ENCODE data around the gene SLC2A6. TPM values are rescaled to one million over a fixed set of nuclear protein-coding genes. Genes with fewer than 3 reads are reported as not detected.
A peak's percentile ranks its signal among the peaks of the same experiment; 100 is the strongest.

SLC2A6 gene
- total and polyA plus RNA-seq, 5 donors: 1.7 to 4.0 (median 3.6) TPM

DNA sequence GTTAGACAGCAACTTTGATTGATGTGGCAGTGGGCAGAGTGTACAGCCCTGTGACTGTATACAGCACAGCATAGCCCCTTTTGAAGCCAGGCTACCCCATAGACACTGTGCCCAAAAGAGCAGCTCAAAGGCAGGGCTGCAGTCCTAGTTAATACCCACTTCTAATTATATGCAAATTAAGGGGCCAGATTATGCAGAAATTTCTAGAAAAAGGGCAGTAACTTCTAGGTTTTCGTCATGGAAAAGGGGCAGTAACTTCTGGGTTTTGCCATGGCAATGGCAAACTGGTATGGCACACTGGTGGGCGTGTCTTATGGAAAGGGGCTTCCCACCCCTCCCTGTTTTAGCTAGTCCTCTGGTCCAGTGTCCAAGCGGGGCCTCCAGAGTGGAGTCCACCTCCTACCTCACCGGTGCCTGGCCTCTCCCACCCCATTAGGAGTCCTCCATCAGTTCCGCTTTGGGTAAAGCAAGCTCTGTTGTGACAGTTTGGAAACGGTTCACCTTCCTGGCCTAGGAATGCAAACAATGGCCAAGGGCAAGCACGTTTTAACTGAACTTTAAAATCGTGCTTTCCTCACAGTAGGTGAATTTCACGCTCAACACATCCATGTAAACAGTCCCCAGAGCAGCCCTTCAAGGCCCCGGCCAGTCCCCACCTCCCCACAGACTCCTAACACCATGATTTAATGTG is 51.1 kb downstream of the SLC2A6 start:
- intact Hi-C loops (cut with DNase I): no loop called here
- Histone ChIP-seq H3K9me3 (ENCODE audit: control insufficient read depth, low read length) (no peaks in the 10 kb centered on the region), H3K4me1 (ENCODE audit: control insufficient read depth, insufficient read depth, low read length) (no peaks in the 10 kb centered on the region), H3K4me3 (ENCODE audit: low read length) (no peak overlapping the region), H3K27me3 (ENCODE audit: control insufficient read depth, insufficient read depth) (no peaks in the 10 kb centered on the region), H3K27ac (ENCODE audit: low read length) (no peak overlapping the region)
- WGBS: 65% methylated on average over 10 of the region's 10 CpGs
- DNase-seq (no peak), ATAC-seq (no peak)

DNA sequence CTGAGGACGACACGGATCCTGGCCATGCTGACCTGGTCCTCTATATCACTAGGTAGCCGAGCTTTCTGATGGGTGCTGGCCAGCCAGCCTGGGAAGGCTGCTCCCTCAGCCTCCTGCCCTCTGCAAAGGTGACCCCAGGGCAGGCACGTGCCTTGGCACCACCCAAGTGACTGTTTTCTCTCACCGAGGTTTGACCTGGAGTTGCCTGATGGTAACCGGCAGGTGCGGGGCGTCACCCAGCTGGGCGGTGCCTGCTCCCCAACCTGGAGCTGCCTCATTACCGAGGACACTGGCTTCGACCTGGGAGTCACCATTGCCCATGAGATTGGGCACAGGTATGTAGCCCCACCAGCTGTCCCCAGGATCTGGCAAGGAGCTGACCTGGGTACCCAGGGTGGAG is 52.9 kb downstream of the SLC2A6 start:
- Histone ChIP-seq H3K9me3 (ENCODE audit: control insufficient read depth, low read length) (no peaks in the 10 kb centered on the region), H3K4me3 (ENCODE audit: low read length) (no peak overlapping the region), H3K4me1 (ENCODE audit: control insufficient read depth, insufficient read depth, low read length) (no peaks in the 10 kb centered on the region), H3K27ac (ENCODE audit: low read length) (no peak overlapping the region), H3K27me3 (ENCODE audit: control insufficient read depth, insufficient read depth) (no peaks in the 10 kb centered on the region)
- intact Hi-C loops (cut with DNase I): no loop called here
- ATAC-seq: no peak
- peak in 1 of 3 donors; percentile 16 for DNase-seq
- 91% methylated on average over 11 of the region's 11 CpGs for WGBS

DNA sequence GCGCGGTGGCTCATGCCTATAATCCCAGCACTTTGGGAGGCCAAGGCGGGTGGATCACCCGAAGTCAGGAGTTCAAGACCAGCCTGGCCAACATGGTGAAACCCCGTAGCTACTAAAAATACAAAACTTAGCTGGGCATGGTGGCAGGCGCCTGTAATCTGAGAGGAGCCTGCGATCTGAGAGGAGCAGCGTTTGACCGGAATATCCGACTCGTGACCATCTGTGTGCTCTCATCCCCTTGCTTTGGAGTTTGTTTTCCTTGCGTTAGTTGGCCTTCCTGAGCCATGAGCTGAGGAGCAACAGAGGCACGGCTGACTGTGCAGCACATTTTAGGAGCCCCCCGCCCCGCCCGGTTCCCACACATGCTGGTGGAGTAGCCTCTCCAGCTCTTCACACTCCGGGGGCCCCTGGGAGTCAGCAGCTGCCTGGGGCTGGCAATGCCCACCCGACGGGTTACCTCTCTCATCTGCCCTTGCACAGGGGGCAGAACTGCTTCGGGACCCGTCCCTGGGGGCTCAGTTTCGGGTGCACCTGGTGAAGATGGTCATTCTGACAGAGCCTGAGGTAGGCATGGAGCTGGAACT is 53.8 kb downstream of the SLC2A6 start:
- no peak overlapping the region for H3K4me3 ChIP-seq (ENCODE audit: low read length)
- ATAC-seq (no peak), DNase-seq (no peak)
- H3K27ac ChIP-seq (ENCODE audit: low read length): no peak overlapping the region
- 90% methylated on average over 22 of the region's 22 CpGs for WGBS
- no peaks in the 10 kb centered on the region for H3K4me1 ChIP-seq (ENCODE audit: control insufficient read depth, insufficient read depth, low read length)
- no peaks in the 10 kb centered on the region for H3K9me3 ChIP-seq (ENCODE audit: control insufficient read depth, low read length)
- H3K27me3 ChIP-seq (ENCODE audit: control insufficient read depth, insufficient read depth): no peaks in the 10 kb centered on the region
- intact Hi-C loops (cut with DNase I): no loop called here

DNA sequence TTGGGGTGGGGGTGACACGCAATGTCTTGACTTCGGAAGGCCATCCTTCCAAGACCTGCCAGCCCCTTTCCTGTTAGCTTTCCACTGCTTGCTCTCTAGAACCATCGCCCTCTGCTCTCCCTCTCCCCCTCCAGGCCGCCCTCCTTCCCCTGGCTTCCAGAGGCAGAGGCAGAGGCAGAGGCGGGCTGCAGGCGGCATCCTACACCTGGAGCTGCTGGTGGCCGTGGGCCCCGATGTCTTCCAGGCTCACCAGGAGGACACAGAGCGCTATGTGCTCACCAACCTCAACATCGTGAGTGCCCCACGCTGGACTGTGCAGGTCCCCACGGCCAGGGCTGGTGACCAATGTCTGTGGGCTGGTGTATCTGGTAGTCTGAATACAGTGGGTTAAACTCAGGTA is 54.7 kb downstream of the SLC2A6 start:
- DNase-seq: no peak
- intact Hi-C loops (cut with DNase I): no loop called here
- Histone ChIP-seq H3K4me3 (ENCODE audit: low read length) (no peak overlapping the region), H3K9me3 (ENCODE audit: control insufficient read depth, low read length) (no peaks in the 10 kb centered on the region), H3K4me1 (ENCODE audit: control insufficient read depth, insufficient read depth, low read length) (no peaks in the 10 kb centered on the region), H3K27me3 (ENCODE audit: control insufficient read depth, insufficient read depth) (no peaks in the 10 kb centered on the region), H3K27ac (ENCODE audit: low read length) (no peak overlapping the region)
- 93% methylated on average over 12 of the region's 12 CpGs for WGBS
- ATAC-seq: no peak

DNA sequence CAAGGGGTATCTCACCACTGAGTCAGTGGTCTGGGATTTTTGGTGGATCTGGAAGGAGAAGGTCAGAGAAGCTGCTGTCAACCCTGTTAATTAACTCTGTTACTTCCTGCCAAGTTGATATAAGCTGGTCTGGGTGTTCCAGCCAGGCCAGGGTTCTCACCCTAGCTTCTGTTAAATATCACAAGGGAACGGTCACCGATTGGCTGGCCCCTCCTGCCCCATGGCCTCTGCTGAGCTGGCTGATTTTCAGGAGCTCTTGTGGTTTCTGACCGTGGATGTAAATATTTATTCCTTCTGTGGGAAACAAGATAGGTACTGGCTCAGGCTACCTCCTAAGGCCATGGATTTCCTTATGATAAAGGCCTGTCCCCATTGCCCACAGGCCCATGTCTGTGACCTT is 55.7 kb downstream of the SLC2A6 start:
- intact Hi-C loops (cut with DNase I): no loop called here
- no peak for ATAC-seq
- 46% methylated on average over 3 of the region's 3 CpGs for WGBS
- no peaks in the 10 kb centered on the region for H3K9me3 ChIP-seq (ENCODE audit: control insufficient read depth, low read length)
- no peak overlapping the region for H3K27ac ChIP-seq (ENCODE audit: low read length)
- no peaks in the 10 kb centered on the region for H3K4me1 ChIP-seq (ENCODE audit: control insufficient read depth, insufficient read depth, low read length)
- no peaks in the 10 kb centered on the region for H3K27me3 ChIP-seq (ENCODE audit: control insufficient read depth, insufficient read depth)
- no peak overlapping the region for H3K4me3 ChIP-seq (ENCODE audit: low read length)
- peak in 1 of 3 donors; percentile 6 for DNase-seq

DNA sequence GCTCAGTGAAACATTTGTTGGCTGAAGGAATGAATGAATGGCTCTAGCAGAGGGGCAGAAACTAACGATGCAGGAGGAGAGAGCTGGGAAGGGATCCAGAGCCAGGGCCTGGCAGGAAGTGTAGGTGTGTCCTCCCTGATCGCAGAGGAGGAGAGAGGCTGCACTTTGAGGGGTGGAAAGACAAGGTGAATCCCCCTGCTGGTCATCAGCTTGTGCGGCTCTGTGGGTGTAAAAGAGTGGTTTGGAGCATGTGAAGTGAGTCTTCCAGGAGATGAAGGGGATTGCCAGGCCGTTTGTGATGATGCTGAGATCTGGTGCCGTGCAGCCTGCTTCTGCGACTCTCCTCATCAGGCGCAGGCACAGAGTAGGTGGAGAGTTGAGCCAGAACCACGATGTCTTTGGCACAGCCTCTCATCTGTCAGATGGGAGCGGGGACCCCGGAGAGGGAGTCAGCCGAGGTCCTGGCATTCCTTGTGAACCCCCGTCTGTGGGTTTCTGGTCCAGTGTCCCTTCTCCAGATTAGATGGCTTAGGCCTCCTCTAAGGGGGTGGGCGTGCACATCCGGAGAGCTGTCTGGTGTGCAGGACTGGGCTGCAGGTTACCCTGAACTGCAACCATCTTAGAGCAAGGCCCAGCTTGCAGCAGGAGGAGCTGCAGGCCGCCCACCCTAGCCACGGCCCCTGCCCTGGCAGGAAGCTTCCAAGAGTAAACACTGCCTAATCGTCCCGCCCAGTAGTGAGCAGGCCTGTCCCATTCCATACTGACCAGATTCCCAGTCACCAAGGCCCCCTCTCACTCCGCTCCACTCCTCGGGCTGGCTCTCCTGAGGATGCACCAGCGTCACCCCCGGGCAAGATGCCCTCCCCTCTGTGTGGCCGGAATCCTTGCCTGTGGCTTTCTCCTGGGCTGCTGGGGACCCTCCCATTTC is 57.0 kb downstream of the SLC2A6 start, which contains the start of gene ADAMTS13:
Gene ADAMTS13 (plus strand): TSS at position 753 of the 928 bp plus-strand sequence. CDS start 77 bp downstream, at position 830.
- Histone ChIP-seq H3K4me3 (ENCODE audit: low read length) (no peak within 1 kb of the TSS), H3K27me3 (ENCODE audit: control insufficient read depth, insufficient read depth) (no peaks in the 10 kb centered on the region), H3K27ac (ENCODE audit: low read length) (no peak within 1 kb of the TSS), H3K4me1 (ENCODE audit: control insufficient read depth, insufficient read depth, low read length) (no peaks in the 10 kb centered on the region), H3K9me3 (ENCODE audit: control insufficient read depth, low read length) (no peaks in the 10 kb centered on the region)
- WGBS: 52% methylated on average over 23 of the region's 23 CpGs
- intact Hi-C loops (cut with DNase I): no loop called here
- DNase-seq (peak in 1 of 3 donors; percentile 13), ATAC-seq (no peak)

Other genes starting within 250 kb of the SLC2A6 start
- gene ABO, start 203.9 kb downstream of the SLC2A6 start, total RNA-seq: 1 to 10 TPM in 3 of 4 donors, under 1 TPM in 1; 0.66 to 2.0 (median 1.6) TPM
- gene ABO, start 203.9 kb downstream of the SLC2A6 start, polyA plus RNA-seq: 1.0 TPM
- 10 to 100 TPM; 10.9 to 13.2 (median 11.9) TPM for gene SURF6, start 142.9 kb downstream of the SLC2A6 start, total RNA-seq
- gene SURF6, start 142.9 kb downstream of the SLC2A6 start, polyA plus RNA-seq: 13.9 TPM
- 10 to 100 TPM; 19.0 to 22.7 (median 20.6) TPM for gene MED22, start 131.0 kb downstream of the SLC2A6 start, total RNA-seq
- gene MED22, start 131.0 kb downstream of the SLC2A6 start, polyA plus RNA-seq: 15.2 TPM
- gene RPL7A, start 130.9 kb downstream of the SLC2A6 start, total RNA-seq: 1,000 to 10,000 TPM in 3 of 4 donors, 100 to 1,000 TPM in 1; 973 to 1,213 (median 1,047) TPM
- gene RPL7A, start 130.9 kb downstream of the SLC2A6 start, polyA plus RNA-seq: 1,455 TPM
- 10 to 100 TPM; 34.0 to 54.4 (median 43.1) TPM for gene SURF1, start 122.6 kb downstream of the SLC2A6 start, total RNA-seq
- gene SURF1, start 122.6 kb downstream of the SLC2A6 start, polyA plus RNA-seq: 98.8 TPM
- 10 to 100 TPM; 11.3 to 13.3 (median 12.5) TPM for gene SURF2, start 122.5 kb downstream of the SLC2A6 start, total RNA-seq
- 23.4 TPM for gene SURF2, start 122.5 kb downstream of the SLC2A6 start, polyA plus RNA-seq
- 100 to 1,000 TPM in 1 of 4 donors, 10 to 100 TPM in 3; 70.2 to 129 (median 91.5) TPM for gene SURF4, start 103.0 kb downstream of the SLC2A6 start, total RNA-seq
- 67.2 TPM for gene SURF4, start 103.0 kb downstream of the SLC2A6 start, polyA plus RNA-seq
- gene STKLD1, start 102.7 kb downstream of the SLC2A6 start, total RNA-seq: 1 to 10 TPM in 1 of 4 donors, under 1 TPM in 2, not detected in 1; 0.31 to 1.0 (median 0.37) TPM
- 1.3 TPM for gene STKLD1, start 102.7 kb downstream of the SLC2A6 start, polyA plus RNA-seq
- 10 to 100 TPM; 11.9 to 16.3 (median 15.0) TPM for gene REXO4, start 61.1 kb downstream of the SLC2A6 start, total RNA-seq
- 10.5 TPM for gene REXO4, start 61.1 kb downstream of the SLC2A6 start, polyA plus RNA-seq
- 1 to 10 TPM; 2.1 to 4.1 (median 3.5) TPM for gene ADAMTS13, start 56.7 kb downstream of the SLC2A6 start, total RNA-seq
- 4.6 TPM for gene ADAMTS13, start 56.7 kb downstream of the SLC2A6 start, polyA plus RNA-seq
- 10 to 100 TPM; 10.8 to 13.9 (median 13.8) TPM for gene CACFD1, start 19.1 kb downstream of the SLC2A6 start, total RNA-seq
- gene CACFD1, start 19.1 kb downstream of the SLC2A6 start, polyA plus RNA-seq: 12.8 TPM
- not detected for gene MYMK, start 45.9 kb upstream of the SLC2A6 start, total RNA-seq
- gene MYMK, start 45.9 kb upstream of the SLC2A6 start, polyA plus RNA-seq: not detected
- gene ADAMTSL2, start 55.6 kb upstream of the SLC2A6 start, total RNA-seq: 10 to 100 TPM; 30.3 to 90.2 (median 47.1) TPM
- gene ADAMTSL2, start 55.6 kb upstream of the SLC2A6 start, polyA plus RNA-seq: 37.3 TPM
- 1 to 10 TPM; 1.2 to 5.4 (median 1.4) TPM for gene FAM163B, start 130.3 kb upstream of the SLC2A6 start, total RNA-seq
- gene FAM163B, start 130.3 kb upstream of the SLC2A6 start, polyA plus RNA-seq: 2.0 TPM
- under 1 TPM in 2 of 4 donors, not detected in 2; 0.09 to 0.14 TPM for gene DBH, start 157.3 kb upstream of the SLC2A6 start, total RNA-seq
- gene DBH, start 157.3 kb upstream of the SLC2A6 start, polyA plus RNA-seq: 0.05 TPM